ENCODE results near the gene LITAF.

- TF ChIP-seq, protein P1, sequence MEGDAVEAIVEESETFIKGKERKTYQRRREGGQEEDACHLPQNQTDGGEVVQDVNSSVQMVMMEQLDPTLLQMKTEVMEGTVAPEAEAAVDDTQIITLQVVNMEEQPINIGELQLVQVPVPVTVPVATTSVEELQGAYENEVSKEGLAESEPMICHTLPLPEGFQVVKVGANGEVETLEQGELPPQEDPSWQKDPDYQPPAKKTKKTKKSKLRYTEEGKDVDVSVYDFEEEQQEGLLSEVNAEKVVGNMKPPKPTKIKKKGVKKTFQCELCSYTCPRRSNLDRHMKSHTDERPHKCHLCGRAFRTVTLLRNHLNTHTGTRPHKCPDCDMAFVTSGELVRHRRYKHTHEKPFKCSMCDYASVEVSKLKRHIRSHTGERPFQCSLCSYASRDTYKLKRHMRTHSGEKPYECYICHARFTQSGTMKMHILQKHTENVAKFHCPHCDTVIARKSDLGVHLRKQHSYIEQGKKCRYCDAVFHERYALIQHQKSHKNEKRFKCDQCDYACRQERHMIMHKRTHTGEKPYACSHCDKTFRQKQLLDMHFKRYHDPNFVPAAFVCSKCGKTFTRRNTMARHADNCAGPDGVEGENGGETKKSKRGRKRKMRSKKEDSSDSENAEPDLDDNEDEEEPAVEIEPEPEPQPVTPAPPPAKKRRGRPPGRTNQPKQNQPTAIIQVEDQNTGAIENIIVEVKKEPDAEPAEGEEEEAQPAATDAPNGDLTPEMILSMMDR (IDR thresholded peaks at IDR 0.05) = no peak
- TF ChIP-seq POLR2A (IDR thresholded peaks at IDR 0.05) = peak; percentile 61 to 71
These were observed at the start of gene LITAF for GRCh38 chr16:11586856-11587642.

Data from adrenal gland (tissue), 5 donors.